Hepatocyte (in vitro differentiated cells): Measurements from ENCODE around the gene FMN1. TPM values are rescaled to one million over a fixed set of nuclear protein-coding genes. Genes with fewer than 3 reads are reported as not detected.

Experiments used
- DNase-seq: peaks from one replicate; pipeline ENCODE4 v3.0.0-alpha.2; 2016; ENCODE audit warnings: low spot score
- H2AFZ ChIP-seq: fragments of 200-600 bp; sonication (generic); 2 replicates; pipeline ENCODE4 v1.6.0; 2016; ENCODE audit warnings: antibody characterized with exemption, mild to moderate bottlenecking
- H3K27ac ChIP-seq: fragments of 200-600 bp; sonication (generic); 2 replicates; pipeline ENCODE4 v1.5.1; 2016; ENCODE audit warnings: mild to moderate bottlenecking
- H3K27me3 ChIP-seq: fragments of 200-600 bp; sonication (generic); 2 replicates; pipeline ENCODE4 v1.6.1; 2016
- H3K36me3 ChIP-seq: fragments of 200-600 bp; sonication (generic); replicated peaks from 2 replicates; pipeline ENCODE4 v1.5.1; 2016; ENCODE audit warnings: low read depth; ENCODE audit not compliant: insufficient read depth
- H3K4me1 ChIP-seq: fragments of 200-600 bp; sonication (generic); 2 replicates; pipeline ENCODE4 v1.5.1; 2016; ENCODE audit warnings: mild to moderate bottlenecking, moderate library complexity; ENCODE audit not compliant: insufficient read depth
- H3K4me2 ChIP-seq: fragments of 200-600 bp; sonication (generic); 2 replicates; pipeline ENCODE4 v1.6.0; 2016
- H3K4me3 ChIP-seq: fragments of 200-600 bp; sonication (generic); 2 replicates; pipeline ENCODE4 v1.5.1; 2016; ENCODE audit warnings: mild to moderate bottlenecking
- H3K79me2 ChIP-seq: fragments of 200-600 bp; sonication (generic); 2 replicates; pipeline ENCODE4 v1.6.0; 2017; ENCODE audit warnings: mild to moderate bottlenecking
- H3K9me2 ChIP-seq: fragments of 200-600 bp; sonication (generic); replicated peaks from 2 replicates; pipeline ENCODE4 v1.6.0; 2017; ENCODE audit warnings: mild to moderate bottlenecking; ENCODE audit not compliant: insufficient read depth
- H3K9me3 ChIP-seq: fragments of 200-600 bp; sonication (generic); 2 replicates; pipeline ENCODE4 v1.5.1; 2016; ENCODE audit warnings: low read depth, mild to moderate bottlenecking
- H4K20me1 ChIP-seq: fragments of 200-600 bp; sonication (generic); 2 replicates; pipeline ENCODE4 v1.6.0; 2016; ENCODE audit warnings: mild to moderate bottlenecking; ENCODE audit not compliant: insufficient read depth, poor library complexity, severe bottlenecking
- EZH2 ChIP-seq: fragments of 200-600 bp; sonication (generic); IDR thresholded peaks from 2 replicates; pipeline ENCODE4 v1.6.1; 2016; ENCODE audit warnings: antibody characterized with exemption, mild to moderate bottlenecking, borderline replicate concordance
- EZH2phosphoT487 ChIP-seq: fragments of 200-600 bp; sonication (generic); IDR thresholded peaks from one replicate; pipeline ENCODE4 v1.6.1; 2018; ENCODE audit warnings: antibody characterized with exemption, mild to moderate bottlenecking, low read depth, moderate library complexity; ENCODE audit not compliant: unreplicated experiment, severe bottlenecking
- WGBS: methylation state at CpG from one replicate; pipeline ENCODE4 v1.1.6; 2016; ENCODE audit warnings: low lambda C conversion rate; ENCODE audit errors: missing lambda C conversion rate; 5-methylcytosine and 5-hydroxymethylcytosine counted together
- polyA plus RNA-seq: library from polyadenylated mRNA; unstranded; fragments of >200 nt; fragmentation: Nextera tagmentation; extraction: Ambion mirVana; gene quantifications from 2 replicates; pipeline ENCODE4 v1.2.1, GENCODE V29; 2016
- total RNA-seq: library from RNA; depleted of rRNA; stranded (reverse); fragments of >200 nt; gene quantifications from 2 replicates; pipeline ENCODE4 v1.2.3, GENCODE V29; 2014
- TF ChIP-seq, protein P1 (sequence below): fragments of 200-600 bp; sonication (generic); IDR thresholded peaks from 2 replicates; pipeline ENCODE4 v1.5.1; 2016; ENCODE audit warnings: antibody characterized with exemption, mild to moderate bottlenecking; ENCODE audit not compliant: poor library complexity

Gene FMN1
- total and polyA plus RNA-seq, 2 experiments from 2014 or later = 0.07 to 0.70 TPM

DNA sequence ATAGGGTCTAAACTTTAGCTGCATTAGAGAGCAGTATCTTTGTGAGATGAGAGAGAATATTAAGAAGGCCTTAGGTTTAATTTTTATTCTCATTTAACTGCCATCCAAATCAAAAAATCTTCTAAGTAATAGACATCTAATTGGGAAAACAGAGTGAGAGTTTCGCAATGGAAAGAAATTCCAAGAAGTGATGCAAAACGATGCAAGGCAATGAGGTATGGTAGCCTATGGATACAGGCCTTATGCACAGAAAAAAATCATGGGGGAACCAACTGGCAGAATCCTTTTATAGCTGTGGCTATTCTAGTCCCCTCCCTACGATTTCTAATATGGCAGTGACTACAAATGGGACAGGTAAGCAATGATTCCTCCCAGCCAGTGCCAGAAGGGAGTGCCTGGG lies 250.8 kb downstream of the FMN1 start:
- Histone ChIP-seq H3K4me1 (no peaks in the 10 kb centered on the region), H3K36me3 (no peaks in the 10 kb centered on the region), H3K4me3 (no peak overlapping the region), H4K20me1 (no peaks in the 10 kb centered on the region), H3K4me2 (no peak overlapping the region), H3K9me3 (no peaks in the 10 kb centered on the region), H3K9me2 (no peaks in the 10 kb centered on the region), H3K27ac (no peak overlapping the region), H3K27me3 (no peaks in the 10 kb centered on the region), H2AFZ (no peak overlapping the region), H3K79me2 (no peaks in the 10 kb centered on the region)
- TF ChIP-seq EZH2phosphoT487 = no peak
- TF ChIP-seq EZH2 = no peak
- TF ChIP-seq, protein P1, sequence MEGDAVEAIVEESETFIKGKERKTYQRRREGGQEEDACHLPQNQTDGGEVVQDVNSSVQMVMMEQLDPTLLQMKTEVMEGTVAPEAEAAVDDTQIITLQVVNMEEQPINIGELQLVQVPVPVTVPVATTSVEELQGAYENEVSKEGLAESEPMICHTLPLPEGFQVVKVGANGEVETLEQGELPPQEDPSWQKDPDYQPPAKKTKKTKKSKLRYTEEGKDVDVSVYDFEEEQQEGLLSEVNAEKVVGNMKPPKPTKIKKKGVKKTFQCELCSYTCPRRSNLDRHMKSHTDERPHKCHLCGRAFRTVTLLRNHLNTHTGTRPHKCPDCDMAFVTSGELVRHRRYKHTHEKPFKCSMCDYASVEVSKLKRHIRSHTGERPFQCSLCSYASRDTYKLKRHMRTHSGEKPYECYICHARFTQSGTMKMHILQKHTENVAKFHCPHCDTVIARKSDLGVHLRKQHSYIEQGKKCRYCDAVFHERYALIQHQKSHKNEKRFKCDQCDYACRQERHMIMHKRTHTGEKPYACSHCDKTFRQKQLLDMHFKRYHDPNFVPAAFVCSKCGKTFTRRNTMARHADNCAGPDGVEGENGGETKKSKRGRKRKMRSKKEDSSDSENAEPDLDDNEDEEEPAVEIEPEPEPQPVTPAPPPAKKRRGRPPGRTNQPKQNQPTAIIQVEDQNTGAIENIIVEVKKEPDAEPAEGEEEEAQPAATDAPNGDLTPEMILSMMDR = no peak
- 85% methylated on average over 3 of the region's 3 CpGs for WGBS
- DNase-seq = no peak

DNA sequence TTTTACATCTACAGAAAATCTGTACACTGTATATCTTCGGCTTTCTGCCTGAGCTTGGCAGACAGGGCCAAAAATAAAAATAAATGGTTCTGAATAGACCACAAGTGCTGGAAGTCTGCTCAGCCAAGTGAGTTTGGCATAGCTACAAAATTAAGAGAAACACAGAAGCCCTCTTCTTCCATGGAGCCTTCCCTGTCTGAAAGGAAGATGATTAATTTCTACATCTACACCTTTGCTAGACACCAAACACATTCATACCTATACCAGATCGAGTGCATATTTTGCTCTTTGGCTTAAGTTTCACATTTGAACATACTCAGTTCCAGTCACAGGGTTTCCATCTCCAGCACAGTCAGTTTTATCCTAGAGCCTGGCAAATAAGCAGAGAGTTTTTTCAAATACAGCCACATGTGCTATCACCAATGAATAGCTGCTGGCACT lies 252.1 kb downstream of the FMN1 start:
- 80% methylated on average over 2 of the region's 2 CpGs for WGBS
- Histone ChIP-seq H3K36me3 (no peaks in the 10 kb centered on the region), H3K27ac (no peak overlapping the region), H3K4me1 (no peaks in the 10 kb centered on the region), H3K27me3 (no peaks in the 10 kb centered on the region), H2AFZ (no peak overlapping the region), H4K20me1 (no peaks in the 10 kb centered on the region), H3K4me3 (no peak overlapping the region), H3K9me3 (no peaks in the 10 kb centered on the region), H3K4me2 (no peak overlapping the region), H3K79me2 (no peaks in the 10 kb centered on the region), H3K9me2 (no peaks in the 10 kb centered on the region)
- TF ChIP-seq, protein P1 = no peak
- no peak for TF ChIP-seq EZH2
- no peak for TF ChIP-seq EZH2phosphoT487
- DNase-seq = no peak

DNA sequence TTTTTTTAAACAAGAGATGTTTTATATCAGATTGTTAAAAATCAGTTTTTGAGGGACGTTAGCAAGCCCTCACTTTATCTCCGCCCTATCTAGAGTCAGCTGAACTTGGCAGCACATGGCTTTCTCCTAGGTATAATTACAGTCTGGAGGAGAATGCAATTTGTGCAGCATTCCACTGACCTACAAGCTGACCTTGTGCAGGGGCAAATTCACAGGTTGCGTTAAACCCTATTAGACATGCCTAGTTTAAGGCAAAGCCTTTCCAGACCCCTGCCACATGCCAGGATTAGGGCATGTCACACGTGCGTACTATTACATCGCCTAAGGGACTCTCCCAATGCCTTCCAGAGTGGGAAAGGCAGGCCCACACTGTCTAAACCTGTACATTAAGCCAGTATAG lies 252.7 kb downstream of the FMN1 start:
- no peak for DNase-seq
- no peaks in the 10 kb centered on the region for H3K79me2 ChIP-seq
- H3K4me3 ChIP-seq = no peak overlapping the region
- WGBS = 63% methylated on average over 6 of the region's 6 CpGs
- H3K36me3 ChIP-seq = no peaks in the 10 kb centered on the region
- TF ChIP-seq EZH2phosphoT487 = no peak
- no peaks in the 10 kb centered on the region for H3K27me3 ChIP-seq
- H3K9me2 ChIP-seq = no peaks in the 10 kb centered on the region
- H3K27ac ChIP-seq = no peak overlapping the region
- H2AFZ ChIP-seq = no peak overlapping the region
- no peak overlapping the region for H3K4me2 ChIP-seq
- H3K4me1 ChIP-seq = no peaks in the 10 kb centered on the region
- H3K9me3 ChIP-seq = no peaks in the 10 kb centered on the region
- H4K20me1 ChIP-seq = no peaks in the 10 kb centered on the region

DNA sequence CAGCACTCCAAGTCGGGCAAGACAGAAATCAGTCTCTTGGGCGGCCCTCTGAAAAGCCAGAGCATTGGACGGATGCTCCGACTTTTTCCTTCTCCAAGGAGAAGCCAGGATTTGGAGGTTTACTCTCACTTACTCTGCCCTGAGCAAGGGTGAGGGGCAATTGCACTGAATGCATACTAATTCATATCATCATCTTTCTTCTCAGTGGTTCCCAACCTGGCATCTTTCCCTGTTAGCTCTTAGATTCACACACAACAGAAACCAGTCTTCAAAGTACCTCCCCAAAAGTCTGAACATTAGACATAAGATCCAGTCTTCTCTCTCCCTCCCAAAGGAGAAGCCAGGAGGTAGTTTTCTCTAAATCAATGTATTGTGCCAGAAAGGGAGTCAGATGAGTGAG lies 257.5 kb downstream of the FMN1 start:
- 89% methylated on average over 4 of the region's 4 CpGs for WGBS
- Histone ChIP-seq H3K9me3 (no peaks in the 10 kb centered on the region), H3K27ac (no peak overlapping the region), H3K4me2 (no peak overlapping the region), H3K79me2 (no peaks in the 10 kb centered on the region), H3K27me3 (no peaks in the 10 kb centered on the region), H4K20me1 (no peaks in the 10 kb centered on the region), H3K9me2 (no peaks in the 10 kb centered on the region), H2AFZ (no peak overlapping the region), H3K4me1 (no peaks in the 10 kb centered on the region), H3K4me3 (no peak overlapping the region), H3K36me3 (no peaks in the 10 kb centered on the region)
- no peak for TF ChIP-seq EZH2phosphoT487
- TF ChIP-seq EZH2 = no peak
- TF ChIP-seq, protein P1 = no peak
- no peak for DNase-seq
